ENCODE results near the gene MAP2K5.

The MAP2K5 gene

DNA sequence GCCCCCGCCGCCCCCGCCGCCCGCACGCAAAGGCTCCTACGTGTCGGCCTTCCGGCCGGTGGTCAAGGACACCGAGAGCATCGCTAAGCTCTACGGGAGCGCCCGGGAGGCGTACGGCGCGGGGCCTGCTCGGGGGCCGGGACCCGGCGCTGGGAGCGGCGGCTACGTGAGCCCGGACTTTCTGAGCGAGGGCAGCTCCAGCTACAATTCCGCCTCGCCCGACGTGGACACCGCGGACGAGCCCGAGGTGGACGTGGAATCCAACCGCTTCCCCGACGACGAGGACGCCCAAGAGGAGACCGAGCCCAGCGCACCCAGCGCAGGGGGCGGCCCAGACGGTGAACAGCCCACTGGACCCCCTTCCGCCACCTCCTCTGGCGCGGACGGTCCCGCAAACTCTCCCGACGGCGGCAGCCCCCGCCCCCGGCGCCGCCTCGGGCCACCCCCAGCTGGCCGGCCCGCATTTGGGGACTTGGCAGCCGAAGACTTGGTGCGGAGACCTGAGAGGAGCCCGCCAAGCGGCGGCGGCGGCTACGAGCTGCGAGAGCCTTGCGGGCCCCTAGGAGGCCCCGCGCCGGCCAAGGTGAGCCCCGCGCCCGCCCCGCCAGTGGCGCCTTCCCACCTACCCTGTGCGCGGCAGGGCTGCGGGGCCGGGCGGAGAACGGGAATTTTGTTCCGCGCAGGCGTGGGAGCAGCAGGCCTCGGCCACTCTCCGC, 285.2 kb downstream of the MAP2K5 start:
- no peak for DNase-seq

DNA sequence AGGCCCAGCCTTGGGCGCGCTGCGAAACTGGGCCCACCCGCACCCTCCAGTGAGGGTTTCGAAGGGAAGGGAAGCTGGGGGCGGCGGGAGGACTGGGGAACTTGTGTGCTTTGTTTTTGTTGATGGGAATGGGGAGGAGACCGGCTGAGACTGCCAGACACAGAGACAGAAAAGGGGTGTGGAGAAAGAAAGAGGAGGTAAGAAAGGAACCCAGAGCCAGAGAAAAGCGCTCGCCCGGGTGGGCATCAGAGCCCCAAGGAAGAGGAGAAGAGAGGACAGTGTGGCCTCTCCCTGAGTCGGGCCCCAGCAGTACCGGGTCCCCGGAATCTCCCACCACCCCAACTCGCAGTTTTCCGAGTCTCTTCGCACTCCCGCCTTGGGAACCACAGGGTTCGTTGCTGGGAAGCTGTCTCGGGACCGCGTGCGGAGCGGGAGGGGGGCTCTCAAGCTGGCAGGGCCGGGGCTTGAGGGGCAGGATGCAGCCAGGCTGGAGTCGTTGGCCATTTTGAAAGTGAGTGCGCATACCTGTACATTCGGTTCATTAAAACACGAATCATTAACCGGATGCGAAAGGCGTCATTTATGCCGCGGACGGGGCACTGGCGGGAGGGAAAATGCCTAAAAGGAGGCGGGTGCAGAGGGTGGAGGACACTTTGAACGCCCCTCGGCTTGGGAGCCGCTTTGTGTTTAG, 285.9 kb downstream of the MAP2K5 start:
- no peak for DNase-seq

DNA sequence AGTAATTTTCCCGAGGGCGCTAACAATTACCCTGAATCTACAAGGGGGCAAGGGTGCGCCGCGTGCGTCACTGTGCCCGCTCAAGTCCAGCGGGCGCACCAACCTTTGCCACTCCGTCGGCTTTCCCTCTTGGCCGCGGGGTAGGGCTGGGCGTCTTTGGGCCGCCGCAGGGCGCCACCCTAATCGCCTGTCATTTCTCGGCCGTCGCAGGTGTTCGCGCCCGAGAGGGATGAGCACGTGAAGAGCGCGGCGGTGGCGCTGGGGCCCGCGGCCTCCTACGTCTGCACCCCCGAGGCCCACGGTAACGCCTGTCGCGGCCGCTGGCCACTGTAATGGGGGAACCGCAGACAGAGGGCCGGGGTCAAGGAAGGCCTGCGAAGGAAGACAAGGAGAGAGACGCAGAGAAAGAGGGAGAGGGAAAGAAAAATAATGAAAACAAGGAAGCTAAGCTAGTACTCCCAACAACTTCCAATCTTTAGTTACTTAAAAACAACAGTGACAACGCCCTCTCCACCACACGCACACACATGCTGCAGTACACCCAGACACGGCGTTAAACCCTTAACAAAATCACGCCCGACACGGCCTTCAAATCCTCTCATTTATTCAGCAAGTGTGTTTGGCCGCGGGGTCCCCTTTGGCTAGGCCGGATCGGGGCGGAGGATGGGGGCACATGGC, 286.6 kb downstream of the MAP2K5 start:
- no peak for DNase-seq

GRCh38 chr15:67829647-67830504, 287.4 kb downstream of the MAP2K5 start:
- DNase-seq = no peak

DNA sequence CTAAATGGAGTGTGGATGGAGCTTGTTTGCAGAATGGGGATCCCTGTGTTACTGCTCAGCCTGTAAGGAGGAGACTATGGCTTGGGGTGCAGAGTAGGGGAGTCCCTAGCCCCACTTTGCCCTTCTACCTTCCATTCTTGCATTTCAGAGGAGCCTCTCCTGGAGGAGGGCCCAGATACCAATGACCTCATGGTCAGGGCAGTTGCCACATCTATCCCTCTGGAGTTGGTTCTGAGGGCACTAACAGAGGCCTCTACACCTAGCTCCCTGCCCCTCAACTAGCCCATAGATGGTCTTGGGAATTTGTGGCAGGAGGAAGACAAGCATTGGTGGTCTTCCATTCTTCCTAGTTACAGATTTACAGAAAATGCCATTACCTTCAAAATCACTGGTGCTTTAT, 288.9 kb downstream of the MAP2K5 start:
- DNase-seq = no peak

DNA sequence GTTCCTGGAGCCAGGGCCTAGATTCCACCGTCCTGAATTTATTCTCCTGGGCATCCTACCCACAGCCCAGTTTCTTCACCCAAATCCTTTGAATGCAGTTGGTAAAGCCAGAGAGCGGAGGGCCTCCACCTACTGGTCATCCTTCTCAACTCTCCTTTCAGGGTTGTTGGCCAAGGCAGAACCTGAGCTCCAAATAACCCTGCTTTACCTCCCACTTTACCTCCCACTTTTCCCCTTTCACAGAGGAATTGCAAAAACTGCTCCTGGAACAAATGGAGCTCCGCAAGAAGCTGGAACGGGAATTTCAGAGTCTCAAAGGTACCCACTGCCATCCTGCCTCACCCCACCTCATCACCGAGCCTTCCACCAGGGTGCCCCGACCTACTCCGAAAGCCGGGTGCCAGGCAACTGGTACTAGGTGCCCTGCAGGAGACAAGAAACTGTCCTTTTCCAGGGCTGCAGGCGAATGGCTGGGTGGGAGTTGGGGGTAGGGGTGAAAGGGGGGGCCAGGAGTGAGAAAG, 289.6 kb downstream of the MAP2K5 start:
- DNase-seq = no peak

DNA sequence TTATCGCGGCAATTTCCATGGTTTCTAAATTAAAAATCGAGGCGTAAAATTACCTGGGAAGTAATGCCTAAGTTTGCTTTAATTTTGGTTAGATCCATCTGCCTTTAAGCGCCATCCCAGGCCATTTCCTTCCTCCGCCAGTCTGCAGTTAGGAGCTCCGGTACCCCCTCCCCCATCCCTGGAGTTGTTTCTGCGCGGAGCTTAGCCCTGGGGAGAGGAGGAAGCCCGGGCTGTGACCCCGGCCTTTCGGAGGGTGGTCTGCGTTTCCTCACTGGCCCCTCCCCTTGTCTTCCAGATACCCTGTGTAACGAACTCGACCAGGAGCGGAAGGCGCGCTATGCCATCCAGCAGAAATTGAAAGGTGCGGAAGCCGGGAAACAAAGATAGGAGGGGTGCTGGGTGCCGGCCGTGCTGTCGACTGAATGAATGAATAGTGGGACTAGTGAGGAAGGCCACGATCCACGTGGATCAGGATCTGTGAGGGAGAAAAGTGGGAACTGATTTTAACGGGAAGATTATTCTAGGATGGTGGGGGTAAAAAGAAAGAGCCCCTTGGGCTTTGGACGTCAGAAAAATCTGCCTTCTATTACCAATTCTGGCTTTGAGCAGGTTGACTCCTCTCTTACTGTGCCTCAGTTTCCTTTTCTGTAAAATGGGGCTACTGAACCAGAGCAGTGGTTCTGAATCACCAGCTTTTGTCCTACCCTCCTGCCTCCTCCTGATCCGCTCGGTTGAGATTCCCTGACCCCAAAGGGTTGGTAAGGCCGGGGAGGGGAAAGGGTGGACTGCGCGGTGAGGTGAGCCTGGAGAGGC, 290.6 kb downstream of the MAP2K5 start:
- DNase-seq = no peak

DNA sequence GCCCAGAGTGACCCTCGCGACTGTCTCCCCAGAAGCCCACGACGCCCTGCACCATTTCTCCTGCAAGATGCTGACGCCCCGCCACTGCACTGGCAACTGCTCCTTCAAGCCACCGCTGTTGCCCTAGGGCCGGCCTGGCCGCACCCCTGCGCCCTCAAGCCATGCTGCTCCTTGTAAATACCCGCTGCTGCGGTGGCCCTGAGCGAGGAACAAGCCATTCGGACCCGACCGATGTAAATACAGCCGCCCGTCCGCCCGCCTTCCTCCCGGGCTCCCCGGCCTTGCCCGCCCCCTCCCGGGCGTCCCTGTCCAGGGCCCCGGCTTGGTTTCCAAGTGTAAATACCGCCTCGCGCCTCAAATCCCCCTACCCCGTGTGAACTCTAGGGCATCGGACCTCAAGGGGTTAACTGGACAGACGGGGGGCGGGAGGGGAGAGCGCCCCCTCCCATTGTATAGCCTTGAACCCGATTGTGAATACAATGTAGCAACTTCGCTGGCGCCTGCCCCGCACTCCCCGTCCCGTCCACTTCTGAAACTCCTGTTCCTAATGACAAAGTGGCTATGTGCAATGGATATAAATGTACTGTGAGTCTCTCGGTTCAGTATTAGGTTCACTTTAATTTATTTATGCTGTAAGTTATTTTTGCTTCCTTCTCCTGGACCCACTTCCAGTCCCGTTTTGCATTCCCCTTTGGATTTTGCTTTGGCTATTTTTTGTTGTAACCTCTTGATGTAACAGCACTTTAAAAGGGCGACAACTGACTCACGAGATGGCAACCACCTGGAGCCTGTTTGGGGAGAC, 291.4 kb downstream of the MAP2K5 start:
- no peak for DNase-seq

- no peak for DNase-seq
These were observed 292.2 kb downstream of the MAP2K5 start for GRCh38 chr15:67834581-67835296.

DNA sequence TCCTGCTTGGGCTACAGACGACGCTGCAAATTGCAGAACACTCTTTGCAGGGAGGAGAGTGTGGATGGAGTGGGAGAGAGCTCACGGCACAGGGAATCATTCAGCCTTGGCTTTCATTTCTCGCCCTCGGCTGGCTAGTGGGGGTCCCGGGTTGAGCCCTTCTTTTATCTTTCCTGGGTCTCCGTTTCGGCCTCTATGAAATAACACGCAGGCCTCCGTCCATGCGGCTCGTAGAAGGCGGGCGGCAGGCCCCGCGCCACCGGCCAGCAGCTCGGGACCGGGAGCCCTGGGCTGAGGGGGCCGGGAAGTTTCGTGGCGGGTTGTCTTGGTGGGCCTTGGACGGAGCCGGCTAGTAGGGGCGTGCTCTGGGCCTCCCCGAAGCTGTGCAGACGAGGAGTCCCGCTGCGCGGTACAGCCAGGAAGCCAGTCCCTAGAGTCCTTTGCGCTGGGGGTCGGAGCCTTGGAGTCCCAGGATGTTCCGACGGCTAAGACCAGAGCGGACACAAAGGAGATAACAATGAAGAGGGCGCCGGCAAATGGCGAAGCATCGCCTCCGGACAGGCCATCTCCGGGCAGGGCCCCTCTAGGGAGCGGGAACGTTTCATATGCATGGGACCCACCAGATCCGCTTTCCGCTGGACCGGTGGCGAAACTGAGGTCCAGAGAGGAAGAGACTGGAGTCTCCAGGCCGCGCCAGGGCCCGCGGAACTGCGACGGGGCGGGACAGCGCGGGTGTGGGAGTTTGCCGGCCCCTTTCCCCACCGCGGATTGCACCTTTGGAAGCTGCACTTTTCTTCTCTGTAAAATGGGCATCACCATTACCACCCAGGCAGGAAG, 293.0 kb downstream of the MAP2K5 start:
- no peak for DNase-seq

GRCh38 chr15:67836134-67836455, 293.6 kb downstream of the MAP2K5 start:
- no peak for DNase-seq

DNA sequence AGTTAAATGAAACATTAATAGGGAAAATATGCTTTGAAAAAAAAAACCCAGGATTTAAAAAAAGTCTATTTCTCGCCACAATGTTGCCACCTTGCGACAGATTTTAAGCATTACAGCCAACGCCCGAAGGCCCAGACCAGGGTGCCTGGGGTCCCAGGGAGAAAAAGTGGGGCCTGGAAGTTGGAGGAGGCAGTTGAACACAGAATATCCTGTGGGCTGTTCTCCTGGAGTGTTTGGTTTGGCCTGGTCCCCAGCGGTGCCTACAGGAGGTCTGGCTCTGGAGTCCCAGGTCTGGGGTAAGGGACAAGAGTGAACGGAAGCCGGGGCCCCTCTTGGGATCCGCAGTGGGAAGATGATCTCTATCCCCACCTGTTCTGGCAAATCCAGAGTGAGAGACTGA, 294.0 kb downstream of the MAP2K5 start:
- peak; percentile 34 for DNase-seq

GRCh38 chr15:67836955-67837354, 294.5 kb downstream of the MAP2K5 start:
- no peak for DNase-seq

DNA sequence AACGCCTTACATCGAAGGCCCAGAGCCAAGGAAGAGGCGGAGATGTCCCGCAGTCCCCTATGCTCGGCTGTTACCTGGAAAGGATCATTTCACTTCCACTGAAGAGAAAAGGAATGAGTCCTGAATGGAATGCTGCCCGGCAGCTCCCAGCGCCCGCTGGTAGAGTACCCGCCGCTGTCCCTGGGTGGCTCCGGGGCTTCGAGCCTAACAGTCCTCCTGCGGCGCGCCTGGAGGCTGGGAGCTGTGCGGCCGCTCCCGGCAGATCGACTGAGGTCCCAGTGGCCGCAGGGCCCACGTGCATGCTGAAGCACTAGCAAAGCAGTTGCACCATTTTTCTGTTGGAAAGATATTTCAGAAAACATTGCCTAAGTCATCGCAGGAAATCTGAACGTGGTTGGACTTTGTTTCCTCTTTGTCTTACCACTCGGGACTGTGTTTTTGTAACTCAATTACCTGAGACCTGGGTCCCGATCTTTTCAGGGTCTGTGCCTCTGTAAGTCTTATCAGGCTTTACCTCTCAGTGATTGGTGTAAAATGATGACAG, 296.4 kb downstream of the MAP2K5 start:
- DNase-seq = no peak

DNA sequence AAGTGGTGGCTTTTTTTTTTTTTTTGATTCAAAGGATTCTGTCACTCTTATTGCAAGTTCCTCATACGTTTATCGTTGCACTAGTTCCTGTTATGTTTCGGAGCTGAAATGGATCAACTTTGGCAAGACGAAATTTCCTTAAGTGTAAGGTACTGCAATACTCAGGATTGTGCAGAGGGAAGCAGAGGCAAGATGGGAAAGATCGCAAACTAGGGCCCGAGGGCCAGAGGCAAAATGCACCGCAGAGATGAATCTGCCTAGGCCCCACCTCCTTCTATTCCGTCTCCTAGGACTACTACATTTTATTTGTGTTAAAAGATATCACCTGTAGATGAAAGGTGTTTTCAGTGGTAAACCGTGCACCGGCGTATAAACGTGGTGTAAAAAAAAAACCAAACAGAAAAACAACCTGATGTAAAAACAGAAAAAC, 297.0 kb downstream of the MAP2K5 start:
- DNase-seq = peak; percentile 76

- peak; percentile 99 for DNase-seq
These were observed 297.6 kb downstream of the MAP2K5 start, which contains the start of gene RNU6-1 for GRCh38 chr15:67839929-67840748. RNU6-1 (minus strand) TSS chr15:67840045.

- no peak for DNase-seq
These were observed 298.4 kb downstream of the MAP2K5 start for GRCh38 chr15:67840749-67841512.

DNA sequence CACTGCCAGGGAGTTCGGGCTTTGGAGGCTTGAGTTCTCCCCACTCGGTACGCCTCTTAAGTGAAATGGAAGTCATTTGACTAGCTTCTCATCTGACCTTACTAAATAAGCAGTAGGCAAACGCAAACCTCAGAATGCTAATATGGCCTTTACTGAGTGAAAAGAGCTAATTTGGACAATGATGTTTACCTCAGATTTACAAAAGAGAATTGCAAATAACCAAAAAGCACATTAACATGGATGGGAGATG, 298.9 kb downstream of the MAP2K5 start:
- DNase-seq = no peak
